Activated T-cell treated with anti-CD3 and anti-CD28 coated beads, Interleukin-2, amount 50 U/mL, for 48 hours (primary cell): Measurements from ENCODE around the gene WNK4.
A peak's percentile ranks its signal among the peaks of the same experiment; 100 is the strongest.

Source experiments
- DNase-seq, 2 experiments: peaks; one replicate each; pipeline ENCODE4 v3.0.0-alpha.2; 2020

The WNK4 gene

GRCh38 chr17:42797067-42798007, 16.9 kb downstream of the WNK4 start:
- DNase-seq: no peak

DNA sequence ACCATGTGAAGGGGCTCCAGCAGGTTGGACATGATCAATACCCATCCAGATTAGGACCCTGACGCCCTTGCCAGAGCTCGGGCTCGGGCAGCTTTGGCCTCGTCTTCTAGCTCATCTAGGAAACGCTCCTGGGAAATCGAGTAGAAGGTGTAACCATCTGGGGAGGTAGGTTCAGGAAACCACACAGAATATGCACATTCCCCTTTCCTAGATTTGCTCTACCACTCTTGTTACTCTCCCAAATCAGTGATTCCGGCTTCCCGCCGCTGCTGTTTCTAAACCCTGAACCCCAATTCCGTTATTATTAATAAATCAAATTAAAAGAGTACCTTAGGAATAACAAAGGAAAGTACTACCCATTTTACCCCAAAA, 17.6 kb downstream of the WNK4 start:
- no peak for DNase-seq

DNA sequence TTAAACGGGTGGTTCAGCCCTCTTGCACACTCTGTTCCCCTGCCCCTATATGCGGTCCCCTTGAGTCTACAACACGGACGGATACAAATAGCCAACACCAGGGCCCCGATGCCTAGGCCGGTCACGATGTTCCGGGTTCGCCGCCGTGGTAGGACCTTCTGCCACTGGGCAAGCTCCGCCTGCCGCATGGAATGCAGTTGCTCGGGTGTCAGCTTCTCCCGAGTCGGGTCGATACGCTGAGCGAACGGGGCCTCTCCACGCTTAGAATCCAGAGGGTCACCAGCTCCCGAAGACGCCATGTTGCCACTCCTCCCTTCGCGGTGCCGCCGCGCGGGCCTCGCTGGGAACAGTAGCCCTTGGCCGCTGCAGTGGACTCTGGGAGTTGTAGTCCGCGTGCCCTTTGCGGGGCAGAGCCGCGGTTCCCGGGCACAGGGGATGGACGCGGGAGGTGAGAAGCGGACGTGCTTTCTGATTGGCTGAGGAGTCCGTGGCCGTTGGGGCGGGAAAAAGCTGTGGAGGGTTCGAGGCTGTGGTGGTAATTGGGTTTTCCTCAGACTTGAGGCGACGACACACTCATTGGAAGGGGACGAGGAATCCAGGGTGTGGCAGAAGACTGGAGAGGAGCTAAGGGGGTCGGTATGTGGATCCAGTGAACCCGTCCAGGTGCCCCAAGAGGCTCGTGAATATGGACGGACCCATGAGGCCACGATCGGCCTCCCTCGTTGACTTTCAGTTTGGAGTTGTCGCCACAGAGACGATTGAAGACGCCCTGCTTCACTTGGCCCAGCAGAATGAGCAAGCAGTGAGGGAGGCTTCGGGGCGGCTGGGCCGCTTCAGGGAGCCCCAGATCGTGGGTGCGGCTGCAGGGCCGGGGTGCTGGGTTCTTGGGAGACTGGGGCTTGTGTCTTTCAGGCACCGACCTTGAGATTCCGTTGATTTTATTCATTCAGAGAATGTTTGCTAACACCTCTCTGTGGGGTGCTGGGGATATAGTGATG, 18.3 kb downstream of the WNK4 start, which contains the start of the genes CNTD1 and COA3:
CNTD1 (plus strand) TSS at position 479 of the 998 bp plus-strand sequence; CDS start at position 686, 207 bp downstream.
COA3 (minus strand) TSS at position 322 of the 998 bp plus-strand sequence; CDS start at position 299, 23 bp downstream.
- peak; percentile 89 to 90 for DNase-seq

GRCh38 chr17:42803074-42803883, 22.9 kb downstream of the WNK4 start:
- no peak for DNase-seq

DNA sequence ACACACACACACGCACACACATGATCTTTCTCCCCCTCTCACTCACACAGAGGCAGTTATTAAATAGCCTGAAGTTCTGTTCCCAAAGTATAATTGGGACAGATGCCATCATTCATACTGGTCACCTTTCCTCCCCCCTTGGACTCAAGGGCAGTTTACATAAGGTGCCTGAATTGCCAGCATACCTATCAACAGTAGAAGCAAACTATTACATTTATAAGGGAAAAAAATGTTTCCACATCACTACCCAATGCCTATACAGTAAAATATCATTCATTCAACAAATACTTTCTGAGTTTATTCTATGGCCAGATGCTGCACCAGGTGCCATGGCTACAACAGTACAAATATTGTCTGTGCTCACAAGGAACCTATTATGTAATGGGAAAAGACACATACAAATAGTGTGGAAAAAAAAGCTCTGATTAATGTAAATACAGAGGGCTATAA, 24.5 kb downstream of the WNK4 start:
- DNase-seq: no peak

GRCh38 chr17:42806249-42806648, 25.8 kb downstream of the WNK4 start:
- no peak for DNase-seq

GRCh38 chr17:42809250-42809649, 28.8 kb downstream of the WNK4 start:
- DNase-seq: no peak

DNA sequence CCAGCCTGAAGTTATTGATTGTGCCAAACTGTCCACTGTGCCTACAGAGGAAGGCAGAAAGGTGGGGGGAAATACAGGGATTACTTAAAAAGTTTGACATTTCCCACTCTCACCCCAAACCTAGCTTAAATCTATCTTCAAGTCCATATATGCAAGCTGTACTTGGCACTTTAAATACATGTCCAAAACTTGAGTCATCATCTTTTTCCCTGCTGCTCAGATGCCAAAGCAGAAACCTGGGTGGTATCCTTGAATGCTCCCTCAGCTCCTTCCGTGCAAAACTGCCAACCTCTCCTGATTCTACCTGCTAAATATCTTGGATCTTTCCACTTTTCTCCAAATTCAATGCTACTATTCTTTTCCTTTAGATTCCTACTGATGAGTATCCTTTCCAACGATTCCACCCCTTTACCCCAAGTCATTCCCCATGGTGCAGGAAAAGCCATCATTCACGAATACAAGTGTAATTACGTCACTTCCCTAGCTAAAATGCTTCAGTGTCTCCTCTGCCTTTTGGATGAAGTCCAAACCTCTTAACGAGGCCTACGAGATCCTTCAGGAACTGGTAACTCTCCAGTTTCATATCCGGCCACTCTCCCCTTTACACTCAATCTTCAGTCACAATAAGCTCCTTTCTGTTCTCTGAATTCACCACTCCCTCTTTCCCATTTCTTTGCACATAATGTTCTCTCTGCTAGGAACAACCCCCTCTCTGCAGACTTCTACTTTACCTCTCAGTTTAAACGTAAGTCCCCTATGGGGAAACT, 34.4 kb downstream of the WNK4 start:
- DNase-seq: no peak

DNA sequence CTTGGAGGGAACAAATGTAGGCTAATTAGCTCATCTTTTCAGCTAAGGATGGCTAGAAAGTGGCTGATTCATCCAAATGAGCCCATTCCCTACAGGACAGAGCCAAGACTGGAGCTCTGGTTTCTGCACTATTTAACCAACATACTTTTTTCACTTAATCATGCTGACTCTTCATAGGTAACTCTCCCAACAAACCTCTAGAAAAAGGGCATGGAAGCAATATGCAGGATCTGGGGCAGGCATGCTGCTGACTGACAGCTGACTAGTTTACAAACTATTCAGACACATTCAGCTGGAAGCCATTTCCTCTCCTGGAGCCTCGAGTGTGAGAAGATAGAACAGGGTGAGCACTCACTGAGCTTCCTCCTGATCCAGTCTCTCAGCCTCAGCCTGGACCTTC, 37.5 kb downstream of the WNK4 start:
- no peak for DNase-seq

- no peak for DNase-seq
Measured at GRCh38 chr17:42818379-42818778, 38.0 kb downstream of the WNK4 start.

DNA sequence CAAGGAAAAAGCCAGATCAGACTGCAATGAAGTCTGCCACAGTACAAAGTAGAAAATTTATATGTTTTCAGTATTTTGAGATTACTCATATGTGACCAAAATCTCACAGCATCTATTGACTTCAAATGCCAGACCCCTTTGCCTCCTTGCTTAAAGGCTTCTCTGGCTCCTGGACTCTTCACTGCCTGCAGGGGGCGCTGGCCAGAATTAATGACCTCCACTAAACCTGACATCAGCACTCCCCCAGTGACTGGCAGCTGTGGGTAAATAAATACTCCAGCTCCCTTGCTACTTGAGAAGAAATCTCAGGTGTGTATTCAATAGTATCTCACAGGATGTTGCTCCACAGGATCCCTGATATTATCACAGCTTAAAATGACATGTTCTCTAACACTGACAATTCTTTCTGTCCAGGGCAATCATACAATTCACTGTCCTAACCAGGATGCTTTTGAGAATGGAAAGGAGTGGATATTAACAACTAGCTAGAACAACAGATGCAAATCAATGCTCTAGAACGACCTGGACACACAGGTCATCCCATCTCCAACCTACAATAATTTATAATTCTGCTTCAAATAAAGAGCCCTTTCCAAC, 39.6 kb downstream of the WNK4 start:
- DNase-seq: peak; percentile 78 to 83

DNA sequence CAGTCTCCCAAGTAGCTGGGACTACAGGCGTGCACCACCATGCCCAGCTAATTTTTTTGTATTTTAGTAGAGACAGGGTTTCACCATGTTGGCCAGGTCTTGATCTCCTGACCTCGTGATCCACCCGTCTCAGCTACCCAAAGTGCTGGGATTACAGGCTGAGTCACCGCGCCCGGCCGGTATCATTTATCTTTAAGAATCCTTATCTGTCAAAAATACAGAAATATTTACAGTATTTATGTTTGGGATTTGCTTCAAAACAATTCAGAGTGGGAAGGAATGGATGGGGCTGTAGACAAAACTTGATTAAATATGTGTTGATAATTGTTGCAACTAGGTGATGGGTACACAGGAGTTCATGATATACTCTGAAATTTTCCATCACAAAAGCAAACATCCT, 40.8 kb downstream of the WNK4 start:
- no peak for DNase-seq

- DNase-seq: no peak
Measured at GRCh38 chr17:42827472-42827871, 47.1 kb downstream of the WNK4 start.

- no peak for DNase-seq
Measured at GRCh38 chr17:42830971-42831370, 50.6 kb downstream of the WNK4 start.

- DNase-seq: no peak
Measured at GRCh38 chr17:42832213-42832933, 52.0 kb downstream of the WNK4 start.

GRCh38 chr17:42832934-42833766, 52.7 kb downstream of the WNK4 start, which contains the start of gene PSME3:
Gene PSME3 (plus strand): TSS chr17:42833397. CDS start chr17:42833632, 235 bp downstream.
- DNase-seq: peak; percentile 93 to 94

DNA sequence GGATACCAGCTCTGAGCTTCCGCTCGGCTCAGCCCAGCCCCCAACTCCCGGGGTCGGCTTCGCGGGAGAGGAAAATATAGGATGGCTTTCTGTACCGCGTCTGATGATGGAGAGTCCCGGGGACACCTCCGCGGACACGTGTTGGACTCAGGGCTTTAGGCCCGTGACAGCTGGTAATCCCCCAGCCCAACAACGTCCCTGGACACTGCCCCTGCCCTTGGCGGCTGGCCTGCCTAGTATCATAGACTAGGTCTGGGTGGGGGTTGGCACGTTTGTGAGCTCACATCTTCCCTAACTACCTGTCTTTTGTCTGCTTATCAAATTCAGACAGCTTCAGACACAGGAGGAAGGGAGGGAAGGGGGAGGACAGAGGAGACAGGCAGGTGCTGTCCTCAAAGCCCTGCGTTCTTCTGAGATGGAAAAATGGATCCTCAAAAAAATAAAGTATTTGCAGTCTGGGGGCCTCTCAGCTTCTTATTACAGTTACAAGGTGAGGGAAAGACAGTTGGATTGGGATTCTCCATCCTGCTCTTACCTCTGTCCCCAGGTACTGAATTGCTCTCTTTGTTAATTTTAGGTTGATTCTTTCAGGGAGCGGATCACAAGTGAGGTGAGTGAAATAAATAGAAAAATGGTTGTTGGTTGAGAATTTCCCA, 53.5 kb downstream of the WNK4 start:
- DNase-seq: no peak

DNA sequence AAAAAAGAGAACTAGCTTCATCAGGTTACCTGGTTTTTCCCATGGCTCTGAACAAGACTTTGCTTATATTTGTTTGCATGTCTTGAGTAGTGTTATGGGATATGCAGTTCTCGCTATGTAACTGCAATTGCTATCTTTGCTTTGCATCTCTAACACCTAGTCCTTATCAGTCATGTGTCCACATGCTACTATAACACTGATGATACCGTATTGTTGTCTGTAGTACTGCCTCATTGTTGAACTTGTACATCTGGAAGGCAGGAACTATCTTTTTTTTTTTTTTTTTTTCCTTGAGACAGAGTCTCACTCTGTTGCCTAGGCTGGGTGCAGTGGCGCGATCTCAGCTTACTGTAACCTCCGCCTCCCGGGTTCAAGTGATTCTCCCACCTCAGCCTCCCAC, 55.3 kb downstream of the WNK4 start:
- DNase-seq: no peak
